Measurements from ENCODE around the gene TESPA1.

DNA sequence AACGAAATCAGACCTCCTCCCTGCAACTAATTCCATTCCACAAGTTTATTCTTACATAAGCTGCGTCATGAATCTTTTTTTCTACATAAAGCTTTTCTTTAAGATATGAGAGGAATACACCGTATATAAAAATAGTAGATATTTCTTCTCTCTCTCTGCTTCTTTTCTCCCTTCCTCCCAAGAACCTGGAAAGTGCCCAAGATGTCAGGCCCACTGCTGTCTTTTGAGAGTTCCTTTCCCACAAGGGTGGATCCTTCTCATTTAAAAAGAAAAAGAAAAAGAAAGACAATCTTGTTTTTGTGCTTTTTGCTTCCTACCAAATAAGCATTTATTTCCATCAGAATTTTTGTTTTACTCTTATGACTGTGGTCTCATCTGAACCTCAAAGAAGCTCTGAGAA lies 11.0 kb downstream of the TESPA1 start:
- TF ChIP-seq EZH2 (optimal IDR thresholded peaks at IDR 0.05; ENCODE audit: low read depth, low read length) = no peak
- TF ChIP-seq, protein P1, sequence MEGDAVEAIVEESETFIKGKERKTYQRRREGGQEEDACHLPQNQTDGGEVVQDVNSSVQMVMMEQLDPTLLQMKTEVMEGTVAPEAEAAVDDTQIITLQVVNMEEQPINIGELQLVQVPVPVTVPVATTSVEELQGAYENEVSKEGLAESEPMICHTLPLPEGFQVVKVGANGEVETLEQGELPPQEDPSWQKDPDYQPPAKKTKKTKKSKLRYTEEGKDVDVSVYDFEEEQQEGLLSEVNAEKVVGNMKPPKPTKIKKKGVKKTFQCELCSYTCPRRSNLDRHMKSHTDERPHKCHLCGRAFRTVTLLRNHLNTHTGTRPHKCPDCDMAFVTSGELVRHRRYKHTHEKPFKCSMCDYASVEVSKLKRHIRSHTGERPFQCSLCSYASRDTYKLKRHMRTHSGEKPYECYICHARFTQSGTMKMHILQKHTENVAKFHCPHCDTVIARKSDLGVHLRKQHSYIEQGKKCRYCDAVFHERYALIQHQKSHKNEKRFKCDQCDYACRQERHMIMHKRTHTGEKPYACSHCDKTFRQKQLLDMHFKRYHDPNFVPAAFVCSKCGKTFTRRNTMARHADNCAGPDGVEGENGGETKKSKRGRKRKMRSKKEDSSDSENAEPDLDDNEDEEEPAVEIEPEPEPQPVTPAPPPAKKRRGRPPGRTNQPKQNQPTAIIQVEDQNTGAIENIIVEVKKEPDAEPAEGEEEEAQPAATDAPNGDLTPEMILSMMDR (IDR thresholded peaks at IDR 0.05; ENCODE audit: low read length) = no peak

Measured in MM.1S (cell line).